ENCODE measurements around the gene FCGR3A. TPM values are rescaled to one million over a fixed set of nuclear protein-coding genes. Genes with fewer than 3 reads are reported as not detected.
"Not testable (repeated sequence)": the region's sequence is repeated elsewhere in the genome, so short reads cannot be mapped to it uniquely, and the experiment has no call there.

FCGR3A gene
- total and polyA plus RNA-seq, 2 of the 8 experiments (the other 6 are each of a cell fraction or from before 2014, with no cell fraction given) = not detected

- H4K8ac ChIP-seq (ENCODE audit: extremely low read depth, insufficient read depth, low read length); H2BK15ac ChIP-seq (ENCODE audit: low read length); H2BK5ac ChIP-seq (ENCODE audit: low read depth, low read length); H3K4ac ChIP-seq (replicated peaks; ENCODE audit: insufficient read length, low read depth, low read length); FAIRE-seq; H3K23ac ChIP-seq (ENCODE audit: insufficient read length); H3K27ac ChIP-seq (ENCODE audit: low read depth, low read length); H3K4me1 ChIP-seq (replicated peaks in 1 of 4; ENCODE audit: control insufficient read depth in 3 of 4, insufficient read depth in 4 of 4, low read length in 3 of 4); DNase-seq (ENCODE audit: low read depth in 1 of 2, low spot score in 2 of 2); H3K14ac ChIP-seq (ENCODE audit: insufficient read length); POLR2A ChIA-PET (ENCODE audit: partially characterized antibody); H2BK12ac ChIP-seq (ENCODE audit: low read depth, low read length); H3K9ac ChIP-seq (replicated peaks in 1 of 4; ENCODE audit: extremely low read depth in 1 of 4, low read depth in 3 of 4, low read length in 3 of 4); H3K36me3 ChIP-seq (ENCODE audit: control insufficient read depth in 2 of 4, insufficient read depth in 4 of 4, low read length in 3 of 4); H3K4me2 ChIP-seq (ENCODE audit: insufficient read depth in 1 of 2, low read depth in 2 of 2, low read length in 2 of 2); H2AFZ ChIP-seq (ENCODE audit: low read length); H3K23me2 ChIP-seq (ENCODE audit: low read depth, low read length); H3K27me3 ChIP-seq (replicated peaks in 1 of 4; ENCODE audit: control insufficient read depth in 3 of 4, extremely low read depth in 1 of 4, insufficient read depth in 3 of 4, low read length in 3 of 4); CTCF ChIA-PET (ENCODE audit: partially characterized antibody); H3K18ac ChIP-seq (ENCODE audit: extremely low read depth, low read length); H2BK20ac ChIP-seq (ENCODE audit: low read length); H3K79me1 ChIP-seq (ENCODE audit: low read depth, low read length); H3K79me2 ChIP-seq (ENCODE audit: control insufficient read depth in 1 of 2, insufficient read depth in 2 of 2, low read length in 2 of 2); H3K4me3 ChIP-seq (ENCODE audit: extremely low read depth in 1 of 4, insufficient read depth in 2 of 4, low read depth in 3 of 4, low read length in 4 of 4); H4K91ac ChIP-seq (replicated peaks; ENCODE audit: insufficient read length, low read length); H2BK120ac ChIP-seq (replicated peaks; ENCODE audit: low read depth, low read length); H3K9me3 ChIP-seq (ENCODE audit: insufficient read depth in 2 of 2, low read depth in 1 of 2, low read length in 1 of 2); H4K5ac ChIP-seq (ENCODE audit: insufficient read length, low read depth, low read length); H4K20me1 ChIP-seq (replicated peaks in 1 of 2; ENCODE audit: control insufficient read depth in 1 of 2, insufficient read depth in 2 of 2, low read length in 2 of 2); H3K56ac ChIP-seq (replicated peaks; ENCODE audit: insufficient read length, low read depth, low read length); H2AK5ac ChIP-seq (ENCODE audit: low read depth, low read length): not testable (repeated sequence)
- WGBS, 2 experiments (ENCODE audit: extremely low coverage in 1 of 2, insufficient coverage in 1 of 2, insufficient read length in 1 of 2, insufficient replicate concordance in 2 of 2, low coverage in 1 of 2, low lambda C conversion rate in 2 of 2, missing lambda C conversion rate in 1 of 2) = 95% methylated on average over 7 of the region's 8 CpGs; no CpG with 5 or more reads in 1 of the 2 experiments
Measured at GRCh38 chr1:161547995-161548741, 1.4 kb downstream of the FCGR3A start.

Data from H1 (cell line).